ENCODE measurements around the gene EPM2AIP1. TPM values are rescaled to one million over a fixed set of nuclear protein-coding genes. Genes with fewer than 3 reads are reported as not detected.

Gene EPM2AIP1
- total RNA-seq, 3 donors from 2014 or later (not counting 1 experiment from before 2014, with no cell fraction given), result 25.6 to 33.7 (median 32.5) TPM

- Mint-ChIP-seq H3K27ac (no peak overlapping the region), H3K4me1 (peaks cover 0 to 11% of the 10 kb centered on the region in 2 donors)
- intact Hi-C loops (cut with micrococcal nuclease), result no loop called here
Measured at GRCh38 chr3:36960502-36960901, 32.4 kb downstream of the EPM2AIP1 start.

GRCh38 chr3:36959821-36960220 lies 33.1 kb downstream of the EPM2AIP1 start:
- DNase-seq, result no peak
- Mint-ChIP-seq H3K4me1 (peaks cover 0 to 11% of the 10 kb centered on the region in 2 donors), H3K36me3 (no peaks in the 10 kb centered on the region), H3K27me3 (ENCODE audit: low read depth in 2 of 2) (no peaks in the 10 kb centered on the region), H3K27ac (no peak overlapping the region), H3K4me3 (no peak overlapping the region), H3K9me3 (no peaks in the 10 kb centered on the region)
- no peaks in the 10 kb centered on the region for H3K27me3 ChIP-seq (ENCODE audit: control insufficient read depth, insufficient read depth, low read length)
- TF ChIP-seq CTCF (IDR thresholded peaks at IDR 0.05), result no peak
- H3K4me3 ChIP-seq (ENCODE audit: low read length), result no peak overlapping the region
- WGBS (ENCODE audit: insufficient coverage), result 84% methylated on average over 2 of the region's 2 CpGs
- H3K36me3 ChIP-seq (ENCODE audit: control insufficient read depth, insufficient read depth, low read length), result no peaks in the 10 kb centered on the region
- H3K27ac ChIP-seq (ENCODE audit: low read length), result no peak overlapping the region
- intact Hi-C loops (cut with micrococcal nuclease), result loop anchor here (2.0 to 5.0 kb wide), 3 partner anchors 47 to 167 kb away; no protein-coding TSS in a partner anchor
- H3K4me1 ChIP-seq (ENCODE audit: control insufficient read depth, insufficient read depth, low read length), result no peaks in the 10 kb centered on the region
- no peak for ATAC-seq
- H3K9me3 ChIP-seq (ENCODE audit: control insufficient read depth, insufficient read depth, low read length), result no peaks in the 10 kb centered on the region

More at GRCh38 chr3:36960502-36960901, 32.4 kb downstream of the EPM2AIP1 start:
- no peak overlapping the region for H3K27ac ChIP-seq (ENCODE audit: low read length)
- DNase-seq, result no peak
- Mint-ChIP-seq H3K4me3 (no peak overlapping the region), H3K27me3 (ENCODE audit: low read depth in 2 of 2) (no peaks in the 10 kb centered on the region), H3K9me3 (no peaks in the 10 kb centered on the region), H3K36me3 (no peaks in the 10 kb centered on the region)
- no peak overlapping the region for H3K4me3 ChIP-seq (ENCODE audit: low read length)
- H3K36me3 ChIP-seq (ENCODE audit: control insufficient read depth, insufficient read depth, low read length), result no peaks in the 10 kb centered on the region
- H3K4me1 ChIP-seq (ENCODE audit: control insufficient read depth, insufficient read depth, low read length), result no peaks in the 10 kb centered on the region
- no peak for TF ChIP-seq CTCF (IDR thresholded peaks at IDR 0.05)
- ATAC-seq, result no peak
- H3K9me3 ChIP-seq (ENCODE audit: control insufficient read depth, insufficient read depth, low read length), result no peaks in the 10 kb centered on the region
- no peaks in the 10 kb centered on the region for H3K27me3 ChIP-seq (ENCODE audit: control insufficient read depth, insufficient read depth, low read length)
- WGBS (ENCODE audit: insufficient coverage), result 89% methylated on average over 3 of the region's 4 CpGs

- DNase-seq (peak in 1 of 2 donors; percentile 27), ATAC-seq (peak; percentile 34 to 61 (median 38))
- no peak overlapping the region for H3K27ac ChIP-seq (ENCODE audit: low read length)
- no peak overlapping the region for H3K4me3 ChIP-seq (ENCODE audit: low read length)
- no peaks in the 10 kb centered on the region for H3K27me3 ChIP-seq (ENCODE audit: control insufficient read depth, insufficient read depth, low read length)
- Mint-ChIP-seq H3K36me3 (no peaks in the 10 kb centered on the region), H3K4me1 (peaks cover 0 to 11% of the 10 kb centered on the region in 2 donors), H3K27ac (peak overlapping the region in 1 of 2 donors; percentile 80), H3K27me3 (ENCODE audit: low read depth in 2 of 2) (no peaks in the 10 kb centered on the region), H3K4me3 (no peak overlapping the region), H3K9me3 (no peaks in the 10 kb centered on the region)
- 80% methylated on average over 1 of the region's 3 CpGs for WGBS (ENCODE audit: insufficient coverage)
- no peak for TF ChIP-seq CTCF (IDR thresholded peaks at IDR 0.05)
- no peaks in the 10 kb centered on the region for H3K4me1 ChIP-seq (ENCODE audit: control insufficient read depth, insufficient read depth, low read length)
- H3K9me3 ChIP-seq (ENCODE audit: control insufficient read depth, insufficient read depth, low read length), result no peaks in the 10 kb centered on the region
- H3K36me3 ChIP-seq (ENCODE audit: control insufficient read depth, insufficient read depth, low read length), result no peaks in the 10 kb centered on the region
- intact Hi-C loops (cut with micrococcal nuclease), result loop anchor here (1.0 to 5.0 kb wide), 4 partner anchors 45 to 229 kb away; no protein-coding TSS in a partner anchor
Measured at GRCh38 chr3:36957862-36958686, 34.9 kb downstream of the EPM2AIP1 start.

All from natural killer cell (primary cell).